ENCODE measurements around the gene SLC24A3. TPM values are rescaled to one million over a fixed set of nuclear protein-coding genes. Genes with fewer than 3 reads are reported as not detected.

SLC24A3 gene
- total and polyA plus RNA-seq, 2 experiments from 2014 or later = 0.81 to 2.5 TPM

- TF ChIP-seq, protein P1, sequence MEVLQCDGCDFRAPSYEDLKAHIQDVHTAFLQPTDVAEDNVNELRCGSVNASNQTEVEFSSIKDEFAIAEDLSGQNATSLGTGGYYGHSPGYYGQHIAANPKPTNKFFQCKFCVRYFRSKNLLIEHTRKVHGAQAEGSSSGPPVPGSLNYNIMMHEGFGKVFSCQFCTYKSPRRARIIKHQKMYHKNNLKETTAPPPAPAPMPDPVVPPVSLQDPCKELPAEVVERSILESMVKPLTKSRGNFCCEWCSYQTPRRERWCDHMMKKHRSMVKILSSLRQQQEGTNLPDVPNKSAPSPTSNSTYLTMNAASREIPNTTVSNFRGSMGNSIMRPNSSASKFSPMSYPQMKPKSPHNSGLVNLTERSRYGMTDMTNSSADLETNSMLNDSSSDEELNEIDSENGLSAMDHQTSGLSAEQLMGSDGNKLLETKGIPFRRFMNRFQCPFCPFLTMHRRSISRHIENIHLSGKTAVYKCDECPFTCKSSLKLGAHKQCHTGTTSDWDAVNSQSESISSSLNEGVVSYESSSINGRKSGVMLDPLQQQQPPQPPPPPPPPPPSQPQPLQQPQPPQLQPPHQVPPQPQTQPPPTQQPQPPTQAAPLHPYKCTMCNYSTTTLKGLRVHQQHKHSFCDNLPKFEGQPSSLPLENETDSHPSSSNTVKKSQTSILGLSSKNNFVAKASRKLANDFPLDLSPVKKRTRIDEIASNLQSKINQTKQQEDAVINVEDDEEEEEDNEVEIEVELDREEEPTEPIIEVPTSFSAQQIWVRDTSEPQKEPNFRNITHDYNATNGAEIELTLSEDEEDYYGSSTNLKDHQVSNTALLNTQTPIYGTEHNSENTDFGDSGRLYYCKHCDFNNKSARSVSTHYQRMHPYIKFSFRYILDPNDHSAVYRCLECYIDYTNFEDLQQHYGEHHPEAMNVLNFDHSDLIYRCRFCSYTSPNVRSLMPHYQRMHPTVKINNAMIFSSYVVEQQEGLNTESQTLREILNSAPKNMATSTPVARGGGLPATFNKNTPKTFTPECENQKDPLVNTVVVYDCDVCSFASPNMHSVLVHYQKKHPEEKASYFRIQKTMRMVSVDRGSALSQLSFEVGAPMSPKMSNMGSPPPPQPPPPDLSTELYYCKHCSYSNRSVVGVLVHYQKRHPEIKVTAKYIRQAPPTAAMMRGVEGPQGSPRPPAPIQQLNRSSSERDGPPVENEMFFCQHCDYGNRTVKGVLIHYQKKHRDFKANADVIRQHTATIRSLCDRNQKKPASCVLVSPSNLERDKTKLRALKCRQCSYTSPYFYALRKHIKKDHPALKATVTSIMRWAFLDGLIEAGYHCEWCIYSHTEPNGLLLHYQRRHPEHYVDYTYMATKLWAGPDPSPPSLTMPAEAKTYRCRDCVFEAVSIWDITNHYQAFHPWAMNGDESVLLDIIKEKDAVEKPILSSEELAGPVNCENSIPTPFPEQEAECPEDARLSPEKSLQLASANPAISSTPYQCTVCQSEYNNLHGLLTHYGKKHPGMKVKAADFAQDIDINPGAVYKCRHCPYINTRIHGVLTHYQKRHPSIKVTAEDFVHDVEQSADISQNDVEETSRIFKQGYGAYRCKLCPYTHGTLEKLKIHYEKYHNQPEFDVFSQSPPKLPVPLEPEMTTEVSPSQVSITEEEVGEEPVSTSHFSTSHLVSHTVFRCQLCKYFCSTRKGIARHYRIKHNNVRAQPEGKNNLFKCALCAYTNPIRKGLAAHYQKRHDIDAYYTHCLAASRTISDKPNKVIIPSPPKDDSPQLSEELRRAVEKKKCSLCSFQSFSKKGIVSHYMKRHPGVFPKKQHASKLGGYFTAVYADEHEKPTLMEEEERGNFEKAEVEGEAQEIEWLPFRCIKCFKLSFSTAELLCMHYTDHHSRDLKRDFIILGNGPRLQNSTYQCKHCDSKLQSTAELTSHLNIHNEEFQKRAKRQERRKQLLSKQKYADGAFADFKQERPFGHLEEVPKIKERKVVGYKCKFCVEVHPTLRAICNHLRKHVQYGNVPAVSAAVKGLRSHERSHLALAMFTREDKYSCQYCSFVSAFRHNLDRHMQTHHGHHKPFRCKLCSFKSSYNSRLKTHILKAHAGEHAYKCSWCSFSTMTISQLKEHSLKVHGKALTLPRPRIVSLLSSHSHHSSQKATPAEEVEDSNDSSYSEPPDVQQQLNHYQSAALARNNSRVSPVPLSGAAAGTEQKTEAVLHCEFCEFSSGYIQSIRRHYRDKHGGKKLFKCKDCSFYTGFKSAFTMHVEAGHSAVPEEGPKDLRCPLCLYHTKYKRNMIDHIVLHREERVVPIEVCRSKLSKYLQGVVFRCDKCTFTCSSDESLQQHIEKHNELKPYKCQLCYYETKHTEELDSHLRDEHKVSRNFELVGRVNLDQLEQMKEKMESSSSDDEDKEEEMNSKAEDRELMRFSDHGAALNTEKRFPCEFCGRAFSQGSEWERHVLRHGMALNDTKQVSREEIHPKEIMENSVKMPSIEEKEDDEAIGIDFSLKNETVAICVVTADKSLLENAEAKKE (CRISPR knock-in tag; IDR thresholded peaks at IDR 0.05) = no peak
- TF ChIP-seq POLR2AphosphoS5 (IDR thresholded peaks at IDR 0.05; ENCODE audit: low read depth) = no peak
- no peak for TF ChIP-seq ZNF331 (CRISPR knock-in tag; IDR thresholded peaks at IDR 0.05; ENCODE audit: low read depth)
- no peak for TF ChIP-seq CTCF (conservative IDR thresholded peaks at IDR 0.05; ENCODE audit: low read depth in 2 of 2)
- TF ChIP-seq CREB1 (CRISPR knock-in tag; IDR thresholded peaks at IDR 0.05; ENCODE audit: low read depth) = no peak
- no peak for TF ChIP-seq ZNF114 (CRISPR knock-in tag; IDR thresholded peaks at IDR 0.05)
- TF ChIP-seq JUNB (IDR thresholded peaks at IDR 0.05; ENCODE audit: unreplicated experiment) = no peak
These were observed 31.8 kb downstream of the SLC24A3 start (continued) for GRCh38 chr20:19244291-19244690.
